Measurements from ENCODE around the gene HTT-AS.
A peak's percentile ranks its signal among the peaks of the same experiment; 100 is the strongest.

The HTT-AS gene

DNA sequence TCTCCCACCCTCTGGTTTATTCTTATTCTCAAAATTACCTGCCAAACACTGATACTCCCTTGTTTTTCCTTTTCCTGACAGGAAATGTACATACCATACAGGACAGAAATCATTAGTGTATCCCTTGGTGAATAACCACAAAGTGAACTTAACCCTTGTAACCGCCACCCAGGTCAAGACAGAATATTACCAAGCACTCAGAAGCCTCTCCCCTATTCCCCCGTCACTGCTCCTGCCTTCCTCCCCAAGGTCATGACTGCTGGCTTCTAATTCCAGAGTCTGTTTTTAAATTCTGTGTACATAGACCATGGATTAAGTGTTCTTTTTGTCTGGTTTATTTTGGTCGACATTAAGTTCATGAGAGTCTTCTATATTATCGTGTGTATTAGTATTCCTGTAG lies 37.9 kb upstream of the HTT-AS start:
- no peak overlapping the region for H3K4me3 ChIP-seq (ENCODE audit: low read depth, low read length)
- no peak for DNase-seq (ENCODE audit: low read depth)
- TF ChIP-seq CTCF (IDR thresholded peaks at IDR 0.05; ENCODE audit: low read depth, low read length), result no peak
- TF ChIP-seq POLR2A (IDR thresholded peaks at IDR 0.05; ENCODE audit: extremely low read depth, insufficient read length), result no peak
- TF ChIP-seq MYC (IDR thresholded peaks at IDR 0.05; ENCODE audit: low read depth, low read length), result no peak
- TF ChIP-seq MAX (IDR thresholded peaks at IDR 0.05; ENCODE audit: low read depth, low read length), result no peak

- TF ChIP-seq MYC (IDR thresholded peaks at IDR 0.05; ENCODE audit: low read depth, low read length) (no peak), MAX (IDR thresholded peaks at IDR 0.05; ENCODE audit: low read depth, low read length) (no peak), CTCF (IDR thresholded peaks at IDR 0.05; ENCODE audit: low read depth, low read length) (no peak), POLR2A (IDR thresholded peaks at IDR 0.05; ENCODE audit: extremely low read depth, insufficient read length) (no peak)
- H3K4me3 ChIP-seq (ENCODE audit: low read depth, low read length), result no peak overlapping the region
- no peak for DNase-seq (ENCODE audit: low read depth)
Observed at GRCh38 chr4:3111461-3111860, 37.1 kb upstream of the HTT-AS start.

DNA sequence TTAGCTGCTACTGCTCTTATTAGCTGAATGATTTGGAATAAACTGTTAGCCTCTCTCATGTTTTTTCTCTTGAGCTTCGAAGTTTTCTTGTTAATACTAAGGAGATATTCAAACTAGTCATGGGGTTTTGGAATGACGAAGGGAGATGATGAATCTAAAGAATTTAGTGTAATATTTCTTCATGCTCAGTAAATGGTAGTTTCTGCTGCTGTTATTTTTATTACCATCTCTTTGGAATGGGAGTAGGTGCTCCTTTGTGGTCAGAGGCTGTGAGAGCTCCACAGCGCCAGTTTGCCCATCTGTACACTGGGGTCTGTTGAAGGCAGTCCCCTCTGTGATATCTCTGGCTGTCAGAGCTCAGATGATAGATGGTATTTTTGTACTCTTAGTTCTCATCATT lies 33.9 kb upstream of the HTT-AS start:
- no peak for DNase-seq (ENCODE audit: low read depth)
- no peak for TF ChIP-seq POLR2A (IDR thresholded peaks at IDR 0.05; ENCODE audit: extremely low read depth, insufficient read length)
- TF ChIP-seq CTCF (IDR thresholded peaks at IDR 0.05; ENCODE audit: low read depth, low read length), result no peak
- TF ChIP-seq MAX (IDR thresholded peaks at IDR 0.05; ENCODE audit: low read depth, low read length), result no peak
- TF ChIP-seq MYC (IDR thresholded peaks at IDR 0.05; ENCODE audit: low read depth, low read length), result no peak

DNA sequence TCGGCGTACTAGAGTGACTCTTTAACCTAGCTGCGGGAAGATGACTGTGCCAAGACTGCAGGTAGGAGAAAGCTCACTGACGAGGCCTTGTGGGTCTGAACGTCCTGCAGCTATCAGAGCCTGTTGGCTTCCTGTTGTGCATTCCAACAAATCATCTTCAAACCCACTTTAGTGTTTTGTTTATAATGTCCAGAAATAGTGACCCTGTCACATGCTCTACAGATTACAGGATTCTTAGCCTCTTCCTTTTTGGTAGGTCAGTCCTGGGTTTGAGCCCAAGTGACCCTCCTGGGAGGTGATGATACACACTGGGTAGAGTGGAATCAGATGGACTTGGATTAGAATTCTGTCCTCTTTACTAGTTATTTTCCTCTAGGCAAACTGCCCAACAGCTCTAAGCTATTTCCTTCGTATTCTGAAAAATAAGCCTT lies 33.4 kb upstream of the HTT-AS start:
- TF ChIP-seq MYC (IDR thresholded peaks at IDR 0.05; ENCODE audit: low read depth, low read length), result no peak
- no peak overlapping the region for H3K4me3 ChIP-seq (ENCODE audit: low read depth, low read length)
- no peak for DNase-seq (ENCODE audit: low read depth)

More for the DNA sequence above, 33.9 kb upstream of the HTT-AS start:
- H3K4me3 ChIP-seq (ENCODE audit: low read depth, low read length), result no peak overlapping the region

GRCh38 chr4:3107271-3107670 lies 32.9 kb upstream of the HTT-AS start:
- DNase-seq (ENCODE audit: low read depth), result no peak
- TF ChIP-seq CTCF (IDR thresholded peaks at IDR 0.05; ENCODE audit: low read depth, low read length) (no peak), MYC (IDR thresholded peaks at IDR 0.05; ENCODE audit: low read depth, low read length) (no peak), POLR2A (IDR thresholded peaks at IDR 0.05; ENCODE audit: extremely low read depth, insufficient read length) (no peak), MAX (IDR thresholded peaks at IDR 0.05; ENCODE audit: low read depth, low read length) (no peak)
- H3K4me3 ChIP-seq (ENCODE audit: low read depth, low read length), result no peak overlapping the region

DNA sequence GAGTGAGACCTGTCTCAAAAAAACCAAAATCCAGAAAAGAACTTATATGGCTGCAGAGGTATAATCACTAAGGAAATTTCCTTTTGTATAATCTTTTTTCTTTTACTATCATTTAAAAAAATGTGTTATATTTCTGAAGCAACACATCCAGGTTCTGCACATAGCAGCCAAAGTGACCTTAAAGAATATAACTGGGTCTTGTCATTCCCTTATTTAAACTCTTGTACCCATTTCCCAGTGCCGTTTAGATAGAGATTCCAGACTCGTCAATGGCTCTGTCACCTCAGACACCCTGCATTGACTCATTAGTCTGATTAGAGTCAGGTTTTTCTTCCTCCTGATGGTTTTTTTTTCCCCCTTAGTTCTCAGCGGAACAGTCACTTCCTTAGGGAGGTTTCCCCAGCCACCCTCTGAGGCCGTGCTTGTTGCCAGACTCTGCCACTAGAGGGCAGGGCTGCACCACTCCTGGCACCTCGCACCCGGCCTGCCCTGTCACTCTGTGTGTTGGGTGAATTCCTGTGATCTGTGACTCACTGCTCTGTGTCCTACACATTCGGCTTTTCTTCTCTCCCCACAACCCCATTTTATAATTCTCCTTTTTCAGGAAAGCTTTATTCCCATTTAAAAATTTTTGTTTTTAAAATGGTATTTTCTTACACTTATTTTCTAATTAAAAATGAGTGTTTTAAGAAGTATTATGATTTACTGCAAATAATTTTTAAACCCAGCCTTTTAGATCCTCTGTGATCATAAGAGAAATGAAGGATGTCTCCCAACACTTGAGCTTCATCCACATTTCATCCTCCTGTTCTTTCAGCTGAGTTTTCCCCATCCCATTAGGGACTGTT lies 32.2 kb upstream of the HTT-AS start:
- H3K4me3 ChIP-seq (ENCODE audit: low read depth, low read length), result no peak overlapping the region
- TF ChIP-seq MYC (IDR thresholded peaks at IDR 0.05; ENCODE audit: low read depth, low read length), result 0 out of 2 replicates have a peak, but pooled peaks have one; percentile 10
- no peak for TF ChIP-seq POLR2A (IDR thresholded peaks at IDR 0.05; ENCODE audit: extremely low read depth, insufficient read length)
- no peak; the same call in 1 of the 2 replicates for TF ChIP-seq MAX (IDR thresholded peaks at IDR 0.05; ENCODE audit: low read depth, low read length)
- peak; percentile 99 for TF ChIP-seq CTCF (IDR thresholded peaks at IDR 0.05; ENCODE audit: low read depth, low read length)
- DNase-seq (ENCODE audit: low read depth), result peak; percentile 89

All from NB4 (cell line).